Activated effector memory CD4-positive, alpha-beta T cell treated with anti-CD3 and anti-CD28 coated beads, Interleukin-2, amount 50 U/mL, for 16 hours (primary cell): ENCODE data around the gene SIGLEC5.

ENCODE experiments used
- DNase-seq: peaks from one replicate; pipeline ENCODE4 v3.0.0-alpha.2; 2020

Gene SIGLEC5

GRCh38 chr19:51627491-51628138, 2.6 kb downstream of the SIGLEC5 start:
- no peak for DNase-seq

GRCh38 chr19:51626675-51627074, 3.5 kb downstream of the SIGLEC5 start:
- no peak for DNase-seq

- no peak for DNase-seq
Observed at GRCh38 chr19:51621178-51621577, 9.0 kb downstream of the SIGLEC5 start.

GRCh38 chr19:51615991-51616390, 14.2 kb downstream of the SIGLEC5 start:
- DNase-seq = no peak

GRCh38 chr19:51614789-51615188, 15.4 kb downstream of the SIGLEC5 start:
- no peak for DNase-seq

GRCh38 chr19:51610576-51610975, 19.6 kb downstream of the SIGLEC5 start:
- DNase-seq = no peak

GRCh38 chr19:51607920-51608562, 22.2 kb downstream of the SIGLEC5 start:
- peak; percentile 80 for DNase-seq

GRCh38 chr19:51607077-51607476, 23.1 kb downstream of the SIGLEC5 start:
- DNase-seq = no peak

- no peak for DNase-seq
Observed at GRCh38 chr19:51602189-51602854, 27.9 kb downstream of the SIGLEC5 start.

- DNase-seq = no peak
Observed at GRCh38 chr19:51600940-51601580, 29.1 kb downstream of the SIGLEC5 start.

GRCh38 chr19:51599084-51599483, 31.1 kb downstream of the SIGLEC5 start:
- DNase-seq = no peak

- no peak for DNase-seq
Observed at GRCh38 chr19:51598159-51598915, 31.9 kb downstream of the SIGLEC5 start.

GRCh38 chr19:51595190-51596175, 34.7 kb downstream of the SIGLEC5 start:
- no peak for DNase-seq

GRCh38 chr19:51594774-51595109, 35.5 kb downstream of the SIGLEC5 start:
- no peak for DNase-seq

- DNase-seq = peak; percentile 99
Observed at GRCh38 chr19:51593969-51594773, 36.0 kb downstream of the SIGLEC5 start.

GRCh38 chr19:51593138-51593890, 36.9 kb downstream of the SIGLEC5 start:
- DNase-seq = no peak

- no peak for DNase-seq
Observed at GRCh38 chr19:51592521-51592920, 37.7 kb downstream of the SIGLEC5 start.

GRCh38 chr19:51590441-51590840, 39.8 kb downstream of the SIGLEC5 start:
- no peak for DNase-seq

GRCh38 chr19:51589511-51589910, 40.7 kb downstream of the SIGLEC5 start:
- no peak for DNase-seq
